HG02981 (cell line): ENCODE results near the gene FHOD3.

Experiments used
- ATAC-seq: cut with Tn5 transposase; IDR thresholded peaks from one replicate; pipeline ENCODE4 v1.9.1; 2021; ENCODE audit warnings: mild to moderate bottlenecking, moderate library complexity; ENCODE audit not compliant: unreplicated experiment

The FHOD3 gene

DNA sequence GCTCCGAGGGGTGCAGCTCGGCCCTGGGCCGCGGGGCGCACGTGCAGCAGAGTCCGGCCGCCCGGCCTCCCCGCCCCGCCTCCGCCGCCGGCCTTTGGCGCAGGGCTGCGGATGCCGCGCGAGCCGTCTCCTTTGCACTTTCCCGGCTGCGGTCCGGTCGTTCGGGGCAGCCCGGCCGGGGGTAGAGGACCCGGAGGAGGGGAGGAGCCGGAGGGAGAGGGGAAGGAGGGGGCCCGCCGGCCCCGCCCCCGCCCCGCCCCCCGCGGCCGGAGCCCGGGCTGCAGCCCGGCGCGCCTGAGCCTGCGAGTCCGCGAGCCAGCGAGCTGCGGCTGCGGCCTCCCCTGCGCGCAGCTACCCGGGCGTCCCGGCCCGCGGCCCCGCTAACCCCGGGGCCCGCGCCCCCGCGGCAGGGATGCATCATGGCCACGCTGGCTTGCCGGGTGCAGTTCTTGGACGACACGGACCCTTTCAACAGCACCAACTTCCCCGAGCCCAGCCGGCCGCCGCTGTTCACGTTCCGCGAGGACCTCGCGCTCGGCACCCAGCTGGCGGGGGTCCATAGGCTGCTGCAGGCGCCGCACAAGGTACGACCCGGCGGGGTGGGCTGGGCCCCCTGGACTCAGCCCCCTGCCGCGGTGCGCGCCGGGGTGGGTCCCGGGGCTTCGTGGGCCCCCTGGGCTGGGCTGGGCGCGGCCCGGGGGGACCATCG is at the start of gene FHOD3:
TSS of gene FHOD3 (plus strand) at position 297 of the 709 bp plus-strand sequence. CDS start at position 420, 123 bp downstream.
- peak; percentile 49 for ATAC-seq

DNA sequence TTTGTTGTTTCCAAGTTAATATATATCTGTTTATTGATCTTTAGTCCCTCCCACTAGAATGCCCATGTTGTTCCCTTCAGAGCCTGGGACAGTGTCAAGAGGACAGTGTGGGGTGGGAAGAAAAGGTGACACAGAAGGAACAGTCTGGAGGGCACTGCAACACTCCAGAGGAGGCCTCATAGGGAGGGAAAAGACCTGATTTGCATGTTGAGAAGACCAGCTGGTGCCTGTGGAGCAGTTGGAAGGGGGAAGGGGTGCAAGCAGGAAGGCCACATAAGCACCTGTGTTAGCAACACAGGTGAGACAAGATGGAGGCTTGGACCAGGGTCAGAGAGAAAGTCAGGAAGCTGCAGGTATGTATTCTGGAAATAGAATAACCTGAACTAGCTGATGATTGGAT is 48.1 kb upstream of the FHOD3 start:
- ATAC-seq = no peak

DNA sequence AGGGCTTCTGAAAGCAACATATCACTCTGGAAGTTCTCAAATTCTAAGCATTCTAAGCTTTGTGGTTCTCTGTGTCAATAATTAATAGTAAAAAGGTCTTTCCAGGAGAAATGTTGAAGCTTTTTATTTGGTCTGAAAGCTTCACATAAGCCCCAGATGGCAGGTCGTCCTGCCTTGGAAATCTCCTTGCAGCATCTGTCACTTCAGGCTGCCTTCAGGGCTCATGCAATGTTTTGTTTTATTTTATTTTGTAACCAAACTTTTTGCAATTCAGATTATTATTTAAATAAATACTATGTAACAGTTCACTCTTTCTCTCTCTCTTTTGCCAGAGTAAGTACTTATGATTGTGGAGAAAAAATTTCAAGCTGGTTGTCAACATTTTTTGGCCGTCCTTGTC is 46.7 kb upstream of the FHOD3 start:
- no peak for ATAC-seq

DNA sequence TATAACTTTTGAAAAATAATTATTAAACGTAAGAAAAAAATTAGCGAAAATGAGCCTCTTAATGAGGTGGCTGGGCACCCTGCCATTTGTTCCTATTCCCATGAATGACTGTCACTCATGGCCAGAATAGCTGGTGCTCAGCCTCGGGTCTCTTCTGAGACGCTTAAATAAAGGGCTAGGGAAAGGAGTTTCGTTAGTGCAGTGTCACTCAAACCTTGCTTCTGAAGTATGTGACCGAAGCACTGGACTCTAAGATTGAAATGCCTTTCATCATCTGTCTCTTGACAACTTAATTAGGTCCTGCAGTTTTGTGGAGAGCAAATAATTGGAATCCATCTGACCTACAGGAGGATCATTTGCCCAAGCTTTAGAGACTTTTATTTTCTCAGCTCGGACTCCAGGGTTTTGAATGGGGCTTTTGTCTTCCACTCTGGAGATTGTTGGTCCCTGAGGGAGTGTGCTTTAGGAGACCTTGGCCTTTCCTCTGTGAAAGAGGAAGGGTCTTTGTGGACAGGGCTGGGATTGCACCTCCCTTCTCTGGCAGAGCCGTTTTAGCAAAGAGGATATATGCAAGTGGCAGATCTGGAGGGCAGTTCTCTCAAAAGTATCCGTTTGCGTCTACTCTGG is 42.3 kb upstream of the FHOD3 start:
- ATAC-seq = no peak

DNA sequence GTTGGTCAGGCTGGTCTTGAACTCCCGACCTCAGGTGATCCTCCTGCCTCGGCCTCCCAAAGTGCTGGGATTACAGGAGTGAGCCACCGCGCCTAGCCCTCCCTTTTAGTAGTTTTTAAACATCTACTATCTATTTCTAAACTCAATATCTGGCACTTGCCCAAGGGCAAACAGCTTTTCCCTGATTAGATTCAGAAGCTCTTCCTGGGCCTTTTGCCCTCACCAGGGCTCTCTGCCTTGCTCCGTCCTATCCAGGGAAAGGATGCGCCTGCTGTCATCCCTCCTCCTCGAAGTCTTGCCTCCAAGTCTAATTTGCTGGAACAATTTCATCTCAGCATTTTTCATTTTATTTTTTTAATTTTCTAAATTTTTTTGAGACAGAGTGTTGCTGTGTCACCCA is 41.4 kb upstream of the FHOD3 start:
- ATAC-seq = no peak

DNA sequence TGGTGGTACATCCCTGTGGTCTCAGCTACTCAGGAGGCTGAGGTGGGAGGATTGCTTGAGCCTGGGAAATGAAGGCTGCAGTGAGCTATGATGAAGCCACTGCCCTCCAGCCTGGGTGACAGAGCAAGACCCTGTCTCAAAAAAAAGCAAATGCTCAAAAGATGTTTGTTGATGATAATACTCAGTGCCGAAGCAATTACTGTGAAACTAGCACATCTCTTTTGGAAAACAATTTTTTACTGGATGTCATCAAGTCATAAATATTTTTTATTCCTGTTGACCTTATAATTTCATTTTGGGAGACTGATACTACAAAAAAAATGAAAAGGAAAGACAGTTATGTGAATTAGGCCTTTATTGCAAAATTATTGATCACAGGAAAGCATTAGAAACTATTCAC is 34.5 kb upstream of the FHOD3 start:
- no peak for ATAC-seq

DNA sequence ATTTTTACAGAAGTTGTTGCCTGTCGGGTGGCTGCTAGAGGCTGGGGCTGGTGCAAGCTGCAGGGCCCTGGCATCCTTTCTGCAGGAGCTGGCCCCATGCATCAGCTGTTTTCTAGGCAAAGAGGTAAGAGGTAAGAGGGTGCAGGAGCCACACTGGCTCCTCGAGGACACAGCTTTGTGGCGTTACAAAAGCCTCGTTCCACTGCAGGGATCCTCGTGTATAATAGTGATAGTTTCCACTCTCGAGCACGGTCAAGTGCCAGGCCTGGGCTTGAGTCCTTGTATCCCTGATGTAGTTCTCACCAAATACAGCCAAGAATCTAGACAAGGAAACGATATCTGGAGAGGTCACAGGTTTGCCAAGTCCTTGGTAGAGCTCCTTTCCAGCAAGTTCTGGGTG is 33.2 kb upstream of the FHOD3 start:
- no peak for ATAC-seq

DNA sequence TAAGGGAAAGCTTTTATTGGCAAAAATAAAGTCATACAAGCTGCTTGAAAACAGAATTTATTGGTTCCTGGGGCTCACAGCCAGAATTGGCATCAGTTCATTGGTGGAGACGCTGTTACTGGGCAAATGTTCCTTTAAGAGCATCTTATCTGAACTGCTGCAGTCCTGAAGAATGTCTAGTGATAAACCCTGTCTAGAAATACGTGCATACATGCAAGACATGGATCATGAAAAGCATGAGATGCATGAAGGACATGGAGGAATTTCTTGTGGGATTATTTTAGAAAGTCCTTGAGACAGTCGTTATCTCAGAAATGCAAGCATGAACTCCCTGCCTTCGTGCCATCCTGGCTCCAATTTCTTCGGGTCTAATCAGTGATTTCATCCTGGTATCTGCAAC is 32.5 kb upstream of the FHOD3 start:
- ATAC-seq = no peak

DNA sequence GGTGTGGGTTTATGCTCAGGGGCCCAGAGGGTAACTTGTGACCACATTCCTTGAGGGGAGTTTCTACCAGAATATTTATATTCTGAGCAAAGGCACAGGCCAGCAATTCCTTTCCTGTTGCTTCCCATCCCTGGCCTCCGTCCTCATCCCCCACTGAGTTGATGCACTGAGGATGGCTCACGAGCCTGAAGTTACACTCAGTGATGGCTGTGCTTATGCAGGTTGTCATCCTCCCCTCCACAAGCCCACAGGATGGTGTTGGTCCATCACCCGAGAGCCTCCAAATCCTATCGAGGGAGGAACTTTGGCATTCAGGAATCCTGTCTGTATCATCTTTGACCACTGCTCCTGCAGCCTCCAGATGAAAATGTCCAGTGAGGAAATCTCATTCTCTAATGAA is 28.4 kb upstream of the FHOD3 start:
- ATAC-seq = no peak

DNA sequence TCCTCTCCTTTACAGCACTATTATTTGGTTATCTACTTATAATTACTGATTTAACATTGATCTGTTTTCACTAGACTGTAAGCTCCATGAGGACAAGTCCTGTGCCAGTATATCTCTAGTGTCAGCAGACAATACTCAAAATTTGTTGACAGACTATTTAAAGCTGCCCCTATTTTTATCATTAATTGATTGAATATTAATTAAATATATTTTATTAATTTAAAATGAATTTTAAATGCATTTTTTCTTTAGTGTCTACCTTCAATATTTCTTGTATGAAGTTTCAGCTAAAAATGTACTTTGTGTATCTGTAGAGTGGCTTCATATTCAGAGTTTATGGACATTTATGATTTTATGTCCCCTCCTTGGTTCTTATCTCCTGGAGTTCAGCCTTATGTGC is 26.4 kb upstream of the FHOD3 start:
- no peak for ATAC-seq

DNA sequence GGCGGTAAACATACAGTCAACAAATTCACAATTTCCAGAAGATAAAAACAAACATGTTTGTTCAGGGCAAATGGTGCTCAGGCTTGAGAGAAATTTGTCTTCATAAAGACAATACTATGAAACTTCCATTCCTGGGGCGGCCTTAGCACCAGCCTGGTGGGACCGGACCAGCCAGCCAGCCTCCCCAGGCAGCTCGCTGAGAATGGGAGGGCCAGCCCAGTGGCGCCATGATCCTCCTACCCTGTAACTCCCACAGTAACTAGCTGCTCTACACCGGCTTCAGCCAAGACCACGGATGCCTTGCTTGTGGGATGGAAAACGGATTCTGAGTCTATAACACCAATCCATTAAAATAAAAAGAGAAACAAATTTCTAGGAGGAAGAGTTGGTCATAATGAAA is 24.2 kb upstream of the FHOD3 start:
- no peak for ATAC-seq

DNA sequence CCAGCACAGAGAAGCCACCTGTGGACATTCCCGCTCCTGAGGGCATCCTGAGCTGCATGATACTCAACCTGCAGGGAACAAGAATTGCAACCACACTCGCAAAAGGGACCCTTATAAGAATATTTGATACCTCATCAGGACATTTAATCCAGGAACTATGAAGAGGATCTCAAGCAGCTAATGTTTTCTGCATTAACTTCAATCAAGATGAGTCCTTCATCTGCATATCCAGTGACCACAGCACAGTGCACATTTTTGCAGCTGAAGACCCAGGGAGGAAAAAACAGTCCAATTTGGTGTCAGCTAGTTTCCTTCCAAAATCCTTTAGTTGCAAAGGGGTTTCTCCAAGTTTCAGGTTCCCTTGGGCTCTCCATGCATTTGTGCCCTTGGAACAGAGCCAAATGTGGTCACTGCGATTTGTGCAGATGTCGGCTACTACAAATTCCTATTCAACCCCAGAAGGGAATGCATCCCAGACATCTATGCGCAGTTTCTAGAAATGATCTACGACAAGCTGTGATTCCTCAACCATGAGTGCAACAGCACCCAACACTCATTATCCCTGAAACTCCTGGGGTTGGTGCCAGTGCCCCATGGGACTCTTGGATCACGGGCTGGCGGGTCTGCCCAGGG is 23.3 kb upstream of the FHOD3 start:
- ATAC-seq = no peak

DNA sequence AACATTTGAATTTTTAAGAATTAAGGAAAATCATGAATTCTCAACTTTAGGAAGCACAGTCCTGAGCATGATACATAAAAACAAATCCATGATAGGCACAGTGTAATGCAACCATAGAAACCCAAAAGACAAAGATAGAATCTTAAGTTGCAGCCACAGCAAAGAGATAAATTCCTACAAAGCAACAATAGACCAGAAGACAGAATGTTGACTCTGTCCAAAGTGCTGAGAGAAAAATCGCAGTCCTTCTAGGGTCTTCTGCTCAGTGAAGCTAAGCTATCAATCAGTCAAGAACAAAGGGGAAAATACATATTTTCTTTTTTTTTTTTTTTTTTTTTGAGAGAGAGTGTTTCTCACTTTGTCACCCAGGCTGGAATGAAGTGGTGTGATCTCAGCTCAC is 22.0 kb upstream of the FHOD3 start:
- ATAC-seq = no peak

DNA sequence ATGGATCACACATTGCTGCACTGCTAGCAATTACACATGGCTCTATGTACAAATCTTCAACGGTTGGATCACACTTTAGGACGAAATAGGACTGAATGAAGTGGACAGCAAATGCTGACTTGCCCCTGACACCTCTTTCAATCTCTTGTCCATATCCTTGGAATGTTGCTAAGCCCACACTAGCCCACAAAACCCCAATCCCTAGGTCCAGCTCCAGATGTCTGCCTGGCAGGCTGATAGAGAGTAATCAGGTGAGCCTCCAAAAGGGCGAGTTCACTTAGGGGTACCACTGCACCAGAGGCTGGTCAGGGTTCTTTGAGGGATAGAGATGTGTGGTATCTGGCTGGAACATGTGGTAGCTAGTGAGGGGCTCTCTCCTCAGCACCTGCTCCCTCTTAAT is 18.5 kb upstream of the FHOD3 start:
- no peak for ATAC-seq

DNA sequence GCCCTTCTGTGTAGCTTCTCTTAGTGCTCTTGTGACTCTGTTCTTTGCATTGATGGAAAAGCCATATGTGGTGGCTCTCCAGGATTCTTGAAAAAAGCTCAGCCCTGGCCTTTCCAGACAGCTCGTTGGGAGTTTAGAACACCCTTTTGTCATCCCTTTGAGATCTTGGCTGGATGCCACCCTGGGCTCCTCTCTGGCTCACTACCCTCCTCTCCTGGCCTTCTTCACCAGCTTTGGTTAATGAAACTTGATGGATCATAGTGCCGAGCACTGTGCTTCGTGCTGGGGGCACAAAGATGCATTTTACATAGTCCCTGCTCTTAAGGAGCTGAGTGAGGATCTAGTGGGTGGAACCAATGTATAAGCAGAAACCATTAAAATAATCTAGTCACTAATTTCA is 15.6 kb upstream of the FHOD3 start:
- no peak for ATAC-seq

DNA sequence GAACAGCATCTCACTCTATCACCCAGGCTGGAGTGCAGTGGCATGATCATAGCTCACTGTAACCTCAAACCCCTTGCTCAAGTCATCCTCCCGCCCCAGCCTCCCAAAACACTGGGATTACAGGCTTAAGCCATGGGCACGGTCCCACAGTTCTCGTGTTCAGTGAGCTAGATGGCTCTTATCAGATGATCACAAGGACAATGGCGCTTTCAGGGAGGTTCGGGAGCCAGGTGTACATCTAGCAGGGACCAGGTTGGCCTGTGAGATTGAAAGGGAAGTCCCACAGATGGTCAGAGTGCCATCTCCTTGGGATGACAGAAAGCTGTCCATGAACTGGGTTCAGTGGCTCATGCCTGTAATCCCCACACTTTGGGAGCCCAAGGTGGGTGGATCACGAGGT is 14.1 kb upstream of the FHOD3 start:
- no peak for ATAC-seq

DNA sequence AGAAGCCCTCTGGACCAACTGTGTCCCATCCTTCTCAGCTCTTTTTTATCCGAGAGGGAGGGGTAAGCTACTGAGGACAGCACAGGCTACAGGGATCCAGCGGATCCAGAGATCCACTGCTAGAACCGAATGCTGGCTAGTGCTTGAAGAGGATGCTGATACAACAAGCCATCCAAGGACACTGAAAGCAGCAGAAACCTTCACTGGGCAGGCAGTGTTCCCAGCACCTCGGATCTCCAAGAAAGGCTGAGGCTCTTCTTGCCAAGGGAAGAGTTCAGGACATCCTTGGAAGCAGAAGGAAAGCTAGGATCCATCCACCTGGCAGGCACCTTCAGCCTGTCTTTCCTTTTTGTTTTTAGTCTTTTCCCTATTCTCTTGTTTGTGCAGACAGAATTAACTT is 13.2 kb upstream of the FHOD3 start:
- no peak for ATAC-seq

DNA sequence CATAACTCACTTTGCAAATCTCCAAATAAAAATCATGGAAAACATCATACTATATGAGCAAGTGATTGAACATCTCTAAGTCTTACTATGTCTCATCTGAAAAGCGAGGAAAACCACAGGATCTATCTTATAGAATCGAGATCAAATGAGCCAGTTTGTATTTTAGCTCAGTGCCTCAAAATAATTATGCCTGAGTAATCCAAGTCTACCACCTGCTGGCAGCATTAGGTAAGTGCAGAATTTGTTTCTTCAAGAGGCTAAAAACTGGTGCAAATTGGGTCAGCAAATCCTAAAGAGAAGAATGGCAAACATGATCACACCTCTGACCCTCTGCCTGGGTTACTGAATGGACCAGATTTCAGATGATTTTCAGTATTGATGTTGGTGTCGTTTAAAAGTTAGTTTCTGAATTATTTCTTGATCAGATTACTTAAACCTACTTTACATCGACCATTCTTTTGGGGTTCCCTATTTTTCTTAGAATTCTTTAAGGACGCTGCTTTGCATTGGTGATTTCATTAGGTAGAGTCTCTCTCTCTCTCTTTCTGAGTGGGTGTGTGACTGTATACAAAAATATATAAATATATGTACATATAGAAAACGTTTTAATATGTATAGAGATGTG is 12.7 kb upstream of the FHOD3 start:
- peak; percentile 45 for ATAC-seq

DNA sequence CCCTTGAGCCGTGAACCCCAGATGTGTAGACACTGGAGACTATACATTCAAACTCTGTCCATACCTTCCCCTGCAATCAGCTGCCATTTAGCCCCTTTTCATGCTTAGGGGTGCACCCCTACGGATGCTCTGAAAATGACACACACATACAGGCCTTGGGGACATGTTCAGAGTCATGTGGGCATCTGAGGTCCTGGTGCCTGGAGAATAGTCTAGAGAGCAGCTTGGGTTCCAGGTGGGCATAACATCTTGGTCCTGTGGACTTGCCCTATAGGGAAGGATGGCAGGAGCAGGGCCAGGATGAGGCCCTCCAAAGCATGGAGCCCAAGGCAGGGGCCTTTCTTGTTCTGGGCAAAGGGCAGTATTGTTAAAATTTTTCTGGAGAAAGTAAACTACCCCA is 9.9 kb upstream of the FHOD3 start:
- no peak for ATAC-seq

DNA sequence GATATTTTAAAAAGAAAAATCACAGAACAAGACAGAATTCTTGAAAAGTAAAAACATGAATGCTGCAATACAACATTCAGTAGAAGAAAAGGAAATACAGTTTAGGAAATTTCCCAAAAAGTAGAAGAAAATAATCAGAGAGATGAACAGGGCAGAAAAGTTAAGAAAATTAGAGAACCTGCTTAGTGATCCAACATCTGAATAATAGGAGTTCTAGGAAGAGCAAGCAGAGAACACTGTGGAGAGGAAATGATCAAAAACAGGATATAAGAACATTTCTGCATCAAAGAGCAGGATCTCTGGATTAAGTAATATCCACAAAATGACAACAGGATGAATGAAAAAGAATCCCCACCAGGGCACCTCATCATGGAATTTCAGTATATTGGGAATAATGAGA is 8.8 kb upstream of the FHOD3 start:
- ATAC-seq = no peak

DNA sequence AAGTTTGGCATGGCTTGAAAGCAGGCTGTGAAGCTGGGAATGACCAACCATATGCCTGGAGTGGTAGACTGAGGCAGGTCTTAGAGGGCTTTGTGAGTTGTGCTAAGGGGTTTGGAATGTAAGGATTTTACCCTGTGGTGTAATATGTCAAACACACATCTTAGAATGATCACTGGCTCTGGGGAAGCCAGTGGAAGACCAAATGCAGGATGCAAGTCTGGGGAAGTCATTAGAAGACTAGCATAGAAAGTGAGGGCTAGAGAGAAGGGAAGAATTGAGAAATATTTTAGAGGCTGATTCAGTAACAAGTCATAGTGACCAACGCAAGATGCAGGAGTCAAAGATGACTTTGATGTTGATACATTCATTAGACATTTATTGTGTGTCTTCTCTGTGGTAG is 3.5 kb upstream of the FHOD3 start:
- no peak for ATAC-seq

DNA sequence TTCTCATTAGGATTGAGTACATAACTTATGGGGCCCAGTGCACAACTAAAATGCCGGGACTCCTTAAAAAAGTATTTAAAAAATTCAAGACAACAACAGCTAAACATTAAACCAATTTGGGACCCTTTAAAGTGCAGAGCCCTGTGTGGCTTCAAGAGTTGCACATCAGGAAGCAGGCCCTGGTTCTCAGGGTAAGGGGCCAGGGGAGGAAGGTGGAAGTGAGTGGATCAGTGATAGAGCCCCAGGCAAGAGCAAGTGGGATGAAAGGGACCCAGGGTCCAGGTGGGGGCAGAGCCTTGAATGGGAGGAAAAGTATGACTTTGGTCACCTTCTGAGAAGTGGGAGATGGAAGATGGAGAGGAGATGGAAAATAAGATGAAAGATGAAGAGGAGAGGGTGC is 2.3 kb upstream of the FHOD3 start:
- no peak for ATAC-seq
